DMS53 treated with DMSO at 0.1 percent for 48 hours (cell line): ENCODE measurements around the gene PABPN1L.

Experiments
- DNase-seq: peaks from one replicate; lab custom pipeline; 2025; ENCODE audit not compliant: unreplicated experiment; lab: John Stamatoyannopoulos, UW

Gene PABPN1L

DNA sequence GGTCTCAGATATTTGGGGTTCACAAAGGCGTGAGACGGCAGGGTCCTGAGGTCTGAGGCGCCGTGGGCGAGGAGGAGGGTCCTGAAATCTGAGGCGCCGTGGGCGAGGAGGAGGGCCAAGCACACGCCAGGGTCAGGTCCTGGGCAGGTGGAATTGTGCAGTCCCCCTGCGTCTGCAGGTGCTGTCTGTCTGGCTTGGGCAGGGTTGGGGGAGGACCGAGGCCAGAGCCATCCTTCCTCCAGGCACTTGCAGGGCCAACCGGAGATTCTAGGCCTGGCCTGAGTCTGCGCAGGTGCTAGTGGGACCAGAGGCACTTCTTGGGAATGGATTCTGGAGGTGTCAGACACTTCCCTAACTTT lies 52.3 kb downstream of the PABPN1L start:
- DNase-seq: no peak
